GM12801 (cell line): ENCODE results near the gene PCSK5.

Experiments
- CTCF ChIP-seq: IDR thresholded peaks from one replicate; pipeline ENCODE4 v1.5.1; 2011; ENCODE audit warnings: control low read depth; ENCODE audit not compliant: insufficient read length; ENCODE audit errors: extremely low read depth

PCSK5 gene

GRCh38 chr9:76377791-76378190, 487.3 kb downstream of the PCSK5 start:
- no peak for TF ChIP-seq CTCF

- no peak for TF ChIP-seq CTCF
These were observed 488.0 kb downstream of the PCSK5 start for GRCh38 chr9:76378367-76379073.

GRCh38 chr9:76379494-76379893, 489.0 kb downstream of the PCSK5 start:
- TF ChIP-seq CTCF: no peak

- no peak for TF ChIP-seq CTCF
These were observed 500.2 kb downstream of the PCSK5 start for GRCh38 chr9:76390656-76391055.

- TF ChIP-seq CTCF: no peak
These were observed 503.9 kb downstream of the PCSK5 start, which contains the start of gene RFK for GRCh38 chr9:76394195-76394959. Gene RFK (minus strand): TSS chr9:76394426. CDS start chr9:76394171, 255 bp downstream.

GRCh38 chr9:76394960-76395252, 504.4 kb downstream of the PCSK5 start:
- no peak for TF ChIP-seq CTCF

GRCh38 chr9:76395381-76395780, 504.9 kb downstream of the PCSK5 start:
- TF ChIP-seq CTCF: no peak
